ENCODE measurements around the gene BRI3BP.

DNA sequence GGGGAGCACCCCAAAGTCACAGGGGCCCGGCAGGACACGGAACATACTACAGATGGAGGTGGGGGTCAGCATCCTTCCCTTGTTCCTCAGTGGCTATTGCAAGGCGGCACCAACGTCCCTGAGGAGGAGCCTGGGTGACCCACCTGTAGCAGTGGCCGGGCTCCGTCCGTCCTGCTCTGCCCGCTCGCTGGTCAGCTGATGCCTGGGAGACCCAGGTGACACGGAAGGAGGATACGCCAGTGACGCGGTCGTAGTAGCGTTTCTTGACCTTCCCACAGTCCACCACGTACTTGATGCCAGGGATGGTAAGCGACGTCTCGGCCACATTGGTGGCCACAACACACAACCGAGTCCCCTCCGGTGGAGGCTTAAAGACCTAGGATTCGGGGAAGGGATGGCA, 29.2 kb upstream of the BRI3BP start:
- TF ChIP-seq, protein P1, sequence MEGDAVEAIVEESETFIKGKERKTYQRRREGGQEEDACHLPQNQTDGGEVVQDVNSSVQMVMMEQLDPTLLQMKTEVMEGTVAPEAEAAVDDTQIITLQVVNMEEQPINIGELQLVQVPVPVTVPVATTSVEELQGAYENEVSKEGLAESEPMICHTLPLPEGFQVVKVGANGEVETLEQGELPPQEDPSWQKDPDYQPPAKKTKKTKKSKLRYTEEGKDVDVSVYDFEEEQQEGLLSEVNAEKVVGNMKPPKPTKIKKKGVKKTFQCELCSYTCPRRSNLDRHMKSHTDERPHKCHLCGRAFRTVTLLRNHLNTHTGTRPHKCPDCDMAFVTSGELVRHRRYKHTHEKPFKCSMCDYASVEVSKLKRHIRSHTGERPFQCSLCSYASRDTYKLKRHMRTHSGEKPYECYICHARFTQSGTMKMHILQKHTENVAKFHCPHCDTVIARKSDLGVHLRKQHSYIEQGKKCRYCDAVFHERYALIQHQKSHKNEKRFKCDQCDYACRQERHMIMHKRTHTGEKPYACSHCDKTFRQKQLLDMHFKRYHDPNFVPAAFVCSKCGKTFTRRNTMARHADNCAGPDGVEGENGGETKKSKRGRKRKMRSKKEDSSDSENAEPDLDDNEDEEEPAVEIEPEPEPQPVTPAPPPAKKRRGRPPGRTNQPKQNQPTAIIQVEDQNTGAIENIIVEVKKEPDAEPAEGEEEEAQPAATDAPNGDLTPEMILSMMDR (IDR thresholded peaks at IDR 0.05 in 8 of 11, conservative IDR thresholded peaks at IDR 0.05 in 3 of 11), result no peak
- no peak for TF ChIP-seq POLR2A (IDR thresholded peaks at IDR 0.05)
